ENCODE measurements around the gene CRBN. TPM values are rescaled to one million over a fixed set of nuclear protein-coding genes. Genes with fewer than 3 reads are reported as not detected.

Gene CRBN
- total and polyA plus RNA-seq, 2 of the 13 experiments (the other 11 are each of a cell fraction or from before 2014, with no cell fraction given): 30.8 to 36.1 TPM

DNA sequence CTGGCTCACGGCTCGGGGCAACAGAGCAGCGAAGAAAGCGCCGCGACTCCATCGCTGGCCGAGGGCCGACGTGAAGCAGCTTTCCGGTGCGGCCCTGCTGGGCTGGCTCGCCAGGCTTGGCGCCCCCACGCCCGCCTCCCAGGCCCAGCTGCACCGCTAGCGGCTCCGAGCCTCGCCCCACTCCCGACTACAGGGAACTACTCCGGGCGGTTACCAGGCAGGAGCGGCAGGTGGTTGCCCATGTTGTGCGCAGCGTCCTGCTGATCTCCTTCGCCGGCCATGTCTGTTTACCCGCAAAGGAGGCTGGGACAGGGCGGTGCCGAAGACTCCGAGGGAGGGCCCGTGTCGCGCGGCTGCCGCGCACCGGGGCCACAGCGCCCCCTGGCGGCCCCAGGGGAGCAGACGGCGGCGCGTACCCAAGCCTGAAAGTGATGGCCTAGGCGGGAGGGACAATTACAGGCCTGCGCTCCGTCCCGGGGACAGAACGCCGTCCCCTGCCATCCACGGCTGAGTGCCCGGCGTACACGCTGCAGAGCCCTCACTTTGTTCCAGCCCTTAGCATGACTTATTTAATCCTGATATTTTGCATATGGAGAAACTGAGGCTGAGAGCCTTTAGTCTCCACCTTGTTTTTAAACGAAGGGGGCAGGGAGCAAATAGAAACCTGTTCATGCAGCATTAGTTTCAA, at the start of gene CRBN (continued):
- TF ChIP-seq, protein P1, sequence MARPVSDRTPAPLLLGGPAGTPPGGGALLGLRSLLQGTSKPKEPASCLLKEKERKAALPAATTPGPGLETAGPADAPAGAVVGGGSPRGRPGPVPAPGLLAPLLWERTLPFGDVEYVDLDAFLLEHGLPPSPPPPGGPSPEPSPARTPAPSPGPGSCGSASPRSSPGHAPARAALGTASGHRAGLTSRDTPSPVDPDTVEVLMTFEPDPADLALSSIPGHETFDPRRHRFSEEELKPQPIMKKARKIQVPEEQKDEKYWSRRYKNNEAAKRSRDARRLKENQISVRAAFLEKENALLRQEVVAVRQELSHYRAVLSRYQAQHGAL (CRISPR knock-in tag; IDR thresholded peaks at IDR 0.05; ENCODE audit: not compliant biosample characterization): peak; percentile 74
- TF ChIP-seq ZFP90 (CRISPR knock-in tag; IDR thresholded peaks at IDR 0.05; ENCODE audit: borderline replicate concordance): peak; percentile 93
- 0 out of 2 replicates have a peak, but pooled peaks have one; percentile 45 for TF ChIP-seq CHCHD3 (CRISPR knock-in tag; IDR thresholded peaks at IDR 0.05)
- peak; percentile 86 for TF ChIP-seq ERF (CRISPR knock-in tag; IDR thresholded peaks at IDR 0.05)
- peak; percentile 51; the same call in 1 of the 2 replicates for TF ChIP-seq ZBTB20 (CRISPR knock-in tag; IDR thresholded peaks at IDR 0.05; ENCODE audit: borderline replicate concordance, low read depth)
- TF ChIP-seq ZFX (CRISPR knock-in tag; IDR thresholded peaks at IDR 0.05; ENCODE audit: low read depth): peak; percentile 96
- TF ChIP-seq SP140L (CRISPR knock-in tag; IDR thresholded peaks at IDR 0.05; ENCODE audit: borderline replicate concordance): no peak
- no peak; the same call in 1 of the 2 replicates for TF ChIP-seq ZNF3 (CRISPR knock-in tag; IDR thresholded peaks at IDR 0.05)
- TF ChIP-seq RBFOX2 (IDR thresholded peaks at IDR 0.05; ENCODE audit: low read depth, low read length): peak; percentile 96
- TF ChIP-seq, protein P2, sequence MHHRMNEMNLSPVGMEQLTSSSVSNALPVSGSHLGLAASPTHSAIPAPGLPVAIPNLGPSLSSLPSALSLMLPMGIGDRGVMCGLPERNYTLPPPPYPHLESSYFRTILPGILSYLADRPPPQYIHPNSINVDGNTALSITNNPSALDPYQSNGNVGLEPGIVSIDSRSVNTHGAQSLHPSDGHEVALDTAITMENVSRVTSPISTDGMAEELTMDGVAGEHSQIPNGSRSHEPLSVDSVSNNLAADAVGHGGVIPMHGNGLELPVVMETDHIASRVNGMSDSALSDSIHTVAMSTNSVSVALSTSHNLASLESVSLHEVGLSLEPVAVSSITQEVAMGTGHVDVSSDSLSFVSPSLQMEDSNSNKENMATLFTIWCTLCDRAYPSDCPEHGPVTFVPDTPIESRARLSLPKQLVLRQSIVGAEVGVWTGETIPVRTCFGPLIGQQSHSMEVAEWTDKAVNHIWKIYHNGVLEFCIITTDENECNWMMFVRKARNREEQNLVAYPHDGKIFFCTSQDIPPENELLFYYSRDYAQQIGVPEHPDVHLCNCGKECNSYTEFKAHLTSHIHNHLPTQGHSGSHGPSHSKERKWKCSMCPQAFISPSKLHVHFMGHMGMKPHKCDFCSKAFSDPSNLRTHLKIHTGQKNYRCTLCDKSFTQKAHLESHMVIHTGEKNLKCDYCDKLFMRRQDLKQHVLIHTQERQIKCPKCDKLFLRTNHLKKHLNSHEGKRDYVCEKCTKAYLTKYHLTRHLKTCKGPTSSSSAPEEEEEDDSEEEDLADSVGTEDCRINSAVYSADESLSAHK (CRISPR knock-in tag; IDR thresholded peaks at IDR 0.05; ENCODE audit: borderline replicate concordance): no peak
- peak; percentile 93; the same call in 1 of the 2 replicates for TF ChIP-seq ZNF772 (CRISPR knock-in tag; IDR thresholded peaks at IDR 0.05)
- no peak for TF ChIP-seq ZBTB21 (CRISPR knock-in tag; IDR thresholded peaks at IDR 0.05)
- TF ChIP-seq SRF (IDR thresholded peaks at IDR 0.05; ENCODE audit: low read depth, low read length): peak; percentile 40; the same call in 1 of the 2 replicates
- TF ChIP-seq, protein P3, sequence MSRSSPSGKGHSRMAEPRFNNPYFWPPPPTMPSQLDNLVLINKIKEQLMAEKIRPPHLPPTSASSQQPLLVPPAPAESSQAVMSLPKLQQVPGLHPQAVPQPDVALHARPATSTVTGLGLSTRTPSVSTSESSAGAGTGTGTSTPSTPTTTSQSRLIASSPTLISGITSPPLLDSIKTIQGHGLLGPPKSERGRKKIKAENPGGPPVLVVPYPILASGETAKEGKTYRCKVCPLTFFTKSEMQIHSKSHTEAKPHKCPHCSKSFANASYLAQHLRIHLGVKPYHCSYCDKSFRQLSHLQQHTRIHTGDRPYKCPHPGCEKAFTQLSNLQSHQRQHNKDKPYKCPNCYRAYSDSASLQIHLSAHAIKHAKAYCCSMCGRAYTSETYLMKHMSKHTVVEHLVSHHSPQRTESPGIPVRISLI (CRISPR knock-in tag; IDR thresholded peaks at IDR 0.05; ENCODE audit: borderline replicate concordance): peak; percentile 31; the same call in 1 of the 2 replicates
- TF ChIP-seq ZNF431 (CRISPR knock-in tag; IDR thresholded peaks at IDR 0.05; ENCODE audit: borderline replicate concordance, low read depth): peak; percentile 80; the same call in 1 of the 2 replicates
- no peak for TF ChIP-seq MAFF (IDR thresholded peaks at IDR 0.05; ENCODE audit: low read depth, low read length)
- TF ChIP-seq, protein P4, sequence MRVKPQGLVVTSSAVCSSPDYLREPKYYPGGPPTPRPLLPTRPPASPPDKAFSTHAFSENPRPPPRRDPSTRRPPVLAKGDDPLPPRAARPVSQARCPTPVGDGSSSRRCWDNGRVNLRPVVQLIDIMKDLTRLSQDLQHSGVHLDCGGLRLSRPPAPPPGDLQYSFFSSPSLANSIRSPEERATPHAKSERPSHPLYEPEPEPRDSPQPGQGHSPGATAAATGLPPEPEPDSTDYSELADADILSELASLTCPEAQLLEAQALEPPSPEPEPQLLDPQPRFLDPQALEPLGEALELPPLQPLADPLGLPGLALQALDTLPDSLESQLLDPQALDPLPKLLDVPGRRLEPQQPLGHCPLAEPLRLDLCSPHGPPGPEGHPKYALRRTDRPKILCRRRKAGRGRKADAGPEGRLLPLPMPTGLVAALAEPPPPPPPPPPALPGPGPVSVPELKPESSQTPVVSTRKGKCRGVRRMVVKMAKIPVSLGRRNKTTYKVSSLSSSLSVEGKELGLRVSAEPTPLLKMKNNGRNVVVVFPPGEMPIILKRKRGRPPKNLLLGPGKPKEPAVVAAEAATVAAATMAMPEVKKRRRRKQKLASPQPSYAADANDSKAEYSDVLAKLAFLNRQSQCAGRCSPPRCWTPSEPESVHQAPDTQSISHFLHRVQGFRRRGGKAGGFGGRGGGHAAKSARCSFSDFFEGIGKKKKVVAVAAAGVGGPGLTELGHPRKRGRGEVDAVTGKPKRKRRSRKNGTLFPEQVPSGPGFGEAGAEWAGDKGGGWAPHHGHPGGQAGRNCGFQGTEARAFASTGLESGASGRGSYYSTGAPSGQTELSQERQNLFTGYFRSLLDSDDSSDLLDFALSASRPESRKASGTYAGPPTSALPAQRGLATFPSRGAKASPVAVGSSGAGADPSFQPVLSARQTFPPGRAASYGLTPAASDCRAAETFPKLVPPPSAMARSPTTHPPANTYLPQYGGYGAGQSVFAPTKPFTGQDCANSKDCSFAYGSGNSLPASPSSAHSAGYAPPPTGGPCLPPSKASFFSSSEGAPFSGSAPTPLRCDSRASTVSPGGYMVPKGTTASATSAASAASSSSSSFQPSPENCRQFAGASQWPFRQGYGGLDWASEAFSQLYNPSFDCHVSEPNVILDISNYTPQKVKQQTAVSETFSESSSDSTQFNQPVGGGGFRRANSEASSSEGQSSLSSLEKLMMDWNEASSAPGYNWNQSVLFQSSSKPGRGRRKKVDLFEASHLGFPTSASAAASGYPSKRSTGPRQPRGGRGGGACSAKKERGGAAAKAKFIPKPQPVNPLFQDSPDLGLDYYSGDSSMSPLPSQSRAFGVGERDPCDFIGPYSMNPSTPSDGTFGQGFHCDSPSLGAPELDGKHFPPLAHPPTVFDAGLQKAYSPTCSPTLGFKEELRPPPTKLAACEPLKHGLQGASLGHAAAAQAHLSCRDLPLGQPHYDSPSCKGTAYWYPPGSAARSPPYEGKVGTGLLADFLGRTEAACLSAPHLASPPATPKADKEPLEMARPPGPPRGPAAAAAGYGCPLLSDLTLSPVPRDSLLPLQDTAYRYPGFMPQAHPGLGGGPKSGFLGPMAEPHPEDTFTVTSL (CRISPR knock-in tag; IDR thresholded peaks at IDR 0.05; ENCODE audit: borderline replicate concordance): peak; percentile 67; the same call in 1 of the 2 replicates

Measured in HepG2 (cell line).